ENCODE measurements around the gene FREY1. TPM values are rescaled to one million over a fixed set of nuclear protein-coding genes. Genes with fewer than 3 reads are reported as not detected.

Gene FREY1
- total and polyA plus RNA-seq, 2 of the 4 experiments (the other 2 are of a cell fraction) = 0.21 TPM; not detected in 1

DNA sequence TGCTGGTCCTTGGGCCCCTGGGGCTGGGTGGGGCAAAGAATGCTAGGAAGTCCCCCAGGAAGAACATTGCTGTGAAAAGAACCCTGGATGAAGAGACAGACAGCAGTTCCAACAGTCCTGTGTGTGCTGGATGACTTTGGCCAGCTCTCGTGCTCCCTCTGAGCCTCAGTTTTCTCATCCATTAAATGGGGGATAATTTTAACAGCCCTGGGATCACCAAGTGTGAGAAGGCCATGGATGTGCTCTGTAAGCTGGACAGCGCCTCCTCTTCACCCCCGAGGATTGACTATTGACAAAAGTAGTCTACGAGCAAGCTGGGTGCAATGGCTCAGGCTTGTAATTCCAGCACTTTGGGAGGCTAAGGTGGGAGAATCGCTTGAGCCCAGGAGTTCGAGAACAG, 17.9 kb upstream of the FREY1 start:
- H3K27ac ChIP-seq (ENCODE audit: insufficient read depth, low read length) = no peak overlapping the region
- no peaks in the 10 kb centered on the region for H3K36me3 ChIP-seq (ENCODE audit: control insufficient read depth, insufficient read depth, low read length)
- no peak overlapping the region for H2AK9ac ChIP-seq (replicated peaks; ENCODE audit: low read depth, low read length, poor library complexity)
- no peak overlapping the region for H3K4me3 ChIP-seq (ENCODE audit: insufficient read depth, low read depth, low read length)
- intact Hi-C loops (cut with micrococcal nuclease) = no loop called here
- peaks cover 47% of the 10 kb centered on the region for H3K27me3 ChIP-seq (ENCODE audit: control insufficient read depth, insufficient read depth, low read length)
- TF ChIP-seq CEBPB (IDR thresholded peaks at IDR 0.05; ENCODE audit: low read depth, low read length) (no peak), FOS (IDR thresholded peaks at IDR 0.05; ENCODE audit: low read depth, low read length) (no peak), CHD1 (IDR thresholded peaks at IDR 0.05; ENCODE audit: low read depth, low read length) (no peak), POLR2A (IDR thresholded peaks at IDR 0.05; ENCODE audit: low read depth, low read length) (no peak), BHLHE40 (IDR thresholded peaks at IDR 0.05; ENCODE audit: low read depth, low read length) (no peak), MAZ (IDR thresholded peaks at IDR 0.05; ENCODE audit: borderline replicate concordance, low read depth, low read length) (no peak), MAFK (IDR thresholded peaks at IDR 0.05; ENCODE audit: low read depth, low read length) (no peak), SMC3 (IDR thresholded peaks at IDR 0.05; ENCODE audit: low read depth, low read length) (no peak), MXI1 (IDR thresholded peaks at IDR 0.05; ENCODE audit: borderline replicate concordance, low read depth, low read length) (no peak), RFX5 (IDR thresholded peaks at IDR 0.05; ENCODE audit: low read depth, low read length) (no peak), RAD21 (IDR thresholded peaks at IDR 0.05; ENCODE audit: low read length) (no peak), RCOR1 (IDR thresholded peaks at IDR 0.05; ENCODE audit: insufficient replicate concordance, low read length) (no peak), NFE2L2 (IDR thresholded peaks at IDR 0.05; ENCODE audit: low read depth, low read length) (no peak)
- TF ChIP-seq, protein P1, sequence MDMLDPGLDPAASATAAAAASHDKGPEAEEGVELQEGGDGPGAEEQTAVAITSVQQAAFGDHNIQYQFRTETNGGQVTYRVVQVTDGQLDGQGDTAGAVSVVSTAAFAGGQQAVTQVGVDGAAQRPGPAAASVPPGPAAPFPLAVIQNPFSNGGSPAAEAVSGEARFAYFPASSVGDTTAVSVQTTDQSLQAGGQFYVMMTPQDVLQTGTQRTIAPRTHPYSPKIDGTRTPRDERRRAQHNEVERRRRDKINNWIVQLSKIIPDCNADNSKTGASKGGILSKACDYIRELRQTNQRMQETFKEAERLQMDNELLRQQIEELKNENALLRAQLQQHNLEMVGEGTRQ (IDR thresholded peaks at IDR 0.05; ENCODE audit: low read depth, low read length) = no peak
- TF ChIP-seq, protein P2, sequence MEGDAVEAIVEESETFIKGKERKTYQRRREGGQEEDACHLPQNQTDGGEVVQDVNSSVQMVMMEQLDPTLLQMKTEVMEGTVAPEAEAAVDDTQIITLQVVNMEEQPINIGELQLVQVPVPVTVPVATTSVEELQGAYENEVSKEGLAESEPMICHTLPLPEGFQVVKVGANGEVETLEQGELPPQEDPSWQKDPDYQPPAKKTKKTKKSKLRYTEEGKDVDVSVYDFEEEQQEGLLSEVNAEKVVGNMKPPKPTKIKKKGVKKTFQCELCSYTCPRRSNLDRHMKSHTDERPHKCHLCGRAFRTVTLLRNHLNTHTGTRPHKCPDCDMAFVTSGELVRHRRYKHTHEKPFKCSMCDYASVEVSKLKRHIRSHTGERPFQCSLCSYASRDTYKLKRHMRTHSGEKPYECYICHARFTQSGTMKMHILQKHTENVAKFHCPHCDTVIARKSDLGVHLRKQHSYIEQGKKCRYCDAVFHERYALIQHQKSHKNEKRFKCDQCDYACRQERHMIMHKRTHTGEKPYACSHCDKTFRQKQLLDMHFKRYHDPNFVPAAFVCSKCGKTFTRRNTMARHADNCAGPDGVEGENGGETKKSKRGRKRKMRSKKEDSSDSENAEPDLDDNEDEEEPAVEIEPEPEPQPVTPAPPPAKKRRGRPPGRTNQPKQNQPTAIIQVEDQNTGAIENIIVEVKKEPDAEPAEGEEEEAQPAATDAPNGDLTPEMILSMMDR (conservative IDR thresholded peaks at IDR 0.05; ENCODE audit: low read depth, low read length) = no peak
- TF ChIP-seq, protein P3, sequence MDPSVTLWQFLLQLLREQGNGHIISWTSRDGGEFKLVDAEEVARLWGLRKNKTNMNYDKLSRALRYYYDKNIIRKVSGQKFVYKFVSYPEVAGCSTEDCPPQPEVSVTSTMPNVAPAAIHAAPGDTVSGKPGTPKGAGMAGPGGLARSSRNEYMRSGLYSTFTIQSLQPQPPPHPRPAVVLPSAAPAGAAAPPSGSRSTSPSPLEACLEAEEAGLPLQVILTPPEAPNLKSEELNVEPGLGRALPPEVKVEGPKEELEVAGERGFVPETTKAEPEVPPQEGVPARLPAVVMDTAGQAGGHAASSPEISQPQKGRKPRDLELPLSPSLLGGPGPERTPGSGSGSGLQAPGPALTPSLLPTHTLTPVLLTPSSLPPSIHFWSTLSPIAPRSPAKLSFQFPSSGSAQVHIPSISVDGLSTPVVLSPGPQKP (IDR thresholded peaks at IDR 0.05; ENCODE audit: borderline replicate concordance, low read depth, low read length) = no peak
- H2BK5ac ChIP-seq (ENCODE audit: low read depth, low read length, poor library complexity, severe bottlenecking) = no peak overlapping the region
- CTCF ChIA-PET = interaction anchor here (0.7 kb wide), 1 partner anchor 82 kb away, joined by 3 read pairs; no protein-coding TSS in a partner anchor
- peaks cover under 1% of the 10 kb centered on the region for H4K20me1 ChIP-seq (ENCODE audit: insufficient read depth, low read length)
- H3K4me1 ChIP-seq (ENCODE audit: control insufficient read depth, insufficient read depth, low read length) = no peaks in the 10 kb centered on the region
- in situ Hi-C loops (cut with MboI; ENCODE audit: low sequenced_read_pairs) = no loop called here
- H3K9me1 ChIP-seq (ENCODE audit: insufficient read depth, low read length) = no peaks in the 10 kb centered on the region
- H3K79me1 ChIP-seq (ENCODE audit: low read depth in 1 of 2, low read length in 2 of 2) = no peaks in the 10 kb centered on the region
- H4K5ac ChIP-seq (ENCODE audit: low read depth, low read length) = no peak overlapping the region
- no peak overlapping the region for H2BK20ac ChIP-seq (ENCODE audit: low read depth, low read length)
- no peak overlapping the region for H3K23ac ChIP-seq (ENCODE audit: low read depth, low read length)
- ATAC-seq (ENCODE audit: low read depth) (no peak), DNase-seq (no peak)
- no peaks in the 10 kb centered on the region for H3K9me3 ChIP-seq (ENCODE audit: control insufficient read depth, insufficient read depth, low read length)
- H3K4ac ChIP-seq (ENCODE audit: low read depth, low read length) = no peak overlapping the region
- no TSS peak for BruUV-seq (replicated peaks)
- WGBS, 2 experiments (ENCODE audit: extremely low coverage in 2 of 2, insufficient read length in 1 of 2) = 40% methylated on average over 3 of the region's 6 CpGs; no CpG with 5 or more reads in 1 of the 2 experiments
- no peak overlapping the region for H2BK120ac ChIP-seq (ENCODE audit: low read depth, low read length)
- H4K91ac ChIP-seq (ENCODE audit: insufficient read depth, low read depth, low read length) = no peak overlapping the region
- no peak overlapping the region for H2BK15ac ChIP-seq (ENCODE audit: low read depth, low read length)
- H2AFZ ChIP-seq (replicated peaks; ENCODE audit: low read length, poor library complexity) = no peak overlapping the region
- no peak overlapping the region for H3K4me2 ChIP-seq (ENCODE audit: low read depth, low read length)
- dilution Hi-C loops (cut with HindIII; ENCODE audit: low sequenced_read_pairs, unreplicated experiment) = no loop called here
- H2AK5ac ChIP-seq (ENCODE audit: low read depth, low read length) = no peak overlapping the region
- no peak overlapping the region for H3K18ac ChIP-seq (ENCODE audit: low read depth, low read length)
- no peak overlapping the region for H3K56ac ChIP-seq (ENCODE audit: extremely low read depth, insufficient read depth, low read length)
- POLR2A ChIA-PET (ENCODE audit: unreplicated experiment) = no interaction called here
- no peak overlapping the region for H3K14ac ChIP-seq (replicated peaks; ENCODE audit: low read depth, low read length)
- no peak overlapping the region for H4K8ac ChIP-seq (ENCODE audit: low read depth in 2 of 2, low read length in 2 of 2)
- no peak overlapping the region for H3K9ac ChIP-seq (ENCODE audit: low read depth, low read length)
